Measurements from ENCODE around the gene HERPUD2. TPM values are rescaled to one million over a fixed set of nuclear protein-coding genes. Genes with fewer than 3 reads are reported as not detected.

Gene HERPUD2
- total RNA-seq, 1 donor from 2014 or later: 43.7 TPM

GRCh38 chr7:35702541-35702940 lies 7.6 kb upstream of the HERPUD2 start:
- no peak overlapping the region for H3K9ac ChIP-seq
- H2AFZ ChIP-seq (replicated peaks): no peak overlapping the region
- H3K27me3 ChIP-seq: no peaks in the 10 kb centered on the region
- Mint-ChIP-seq H3K27ac (no peak overlapping the region), H3K4me1 (no peaks in the 10 kb centered on the region), H3K36me3 (no peaks in the 10 kb centered on the region), H3K4me3 (no peak overlapping the region), H3K27me3 (ENCODE audit: insufficient read depth, low read depth) (peaks cover 2% of the 10 kb centered on the region), H3K9me3 (no peaks in the 10 kb centered on the region)
- no peaks in the 10 kb centered on the region for H4K20me1 ChIP-seq (ENCODE audit: low read depth)
- H3K4me1 ChIP-seq: no peaks in the 10 kb centered on the region
- H3K27ac ChIP-seq: no peak overlapping the region
- no peaks in the 10 kb centered on the region for H3K36me3 ChIP-seq
- no peak overlapping the region for H3K4me3 ChIP-seq
- no peaks in the 10 kb centered on the region for H3K9me3 ChIP-seq (ENCODE audit: low read depth)
- H3K79me2 ChIP-seq (ENCODE audit: low read depth): no peaks in the 10 kb centered on the region
- no peak for DNase-seq (ENCODE audit: low spot score)
- no peaks in the 10 kb centered on the region for H3F3A ChIP-seq (ENCODE audit: low read depth)
- TF ChIP-seq CTCF (IDR thresholded peaks at IDR 0.05) (no peak), EZH2phosphoT487 (IDR thresholded peaks at IDR 0.05) (no peak), EZH2 (IDR thresholded peaks at IDR 0.05) (no peak)
- H3K4me2 ChIP-seq: no peak overlapping the region

GRCh38 chr7:35701287-35701900 lies 6.5 kb upstream of the HERPUD2 start:
- Mint-ChIP-seq H3K36me3 (peaks cover 9% of the 10 kb centered on the region), H3K4me3 (no peak overlapping the region), H3K27ac (no peak overlapping the region), H3K9me3 (no peaks in the 10 kb centered on the region), H3K4me1 (peaks cover 3% of the 10 kb centered on the region), H3K27me3 (ENCODE audit: insufficient read depth, low read depth) (peaks cover 2% of the 10 kb centered on the region)
- Histone ChIP-seq H3K27ac (no peak overlapping the region), H3K9me3 (ENCODE audit: low read depth) (no peaks in the 10 kb centered on the region), H3K36me3 (no peaks in the 10 kb centered on the region), H3K27me3 (no peaks in the 10 kb centered on the region), H3K9ac (no peak overlapping the region), H3K4me3 (no peak overlapping the region), H2AFZ (replicated peaks) (no peak overlapping the region), H3K4me2 (no peak overlapping the region), H3K79me2 (ENCODE audit: low read depth) (no peaks in the 10 kb centered on the region), H3F3A (ENCODE audit: low read depth) (no peaks in the 10 kb centered on the region), H4K20me1 (ENCODE audit: low read depth) (no peaks in the 10 kb centered on the region), H3K4me1 (no peaks in the 10 kb centered on the region)
- TF ChIP-seq EZH2 (IDR thresholded peaks at IDR 0.05) (no peak), EZH2phosphoT487 (IDR thresholded peaks at IDR 0.05) (no peak), CTCF (IDR thresholded peaks at IDR 0.05) (no peak)
- no peak for DNase-seq (ENCODE audit: low spot score)

- Histone ChIP-seq H3F3A (ENCODE audit: low read depth) (no peaks in the 10 kb centered on the region), H3K27me3 (no peaks in the 10 kb centered on the region)
- H3K36me3 Mint-ChIP-seq: peaks cover 9% of the 10 kb centered on the region
Observed at GRCh38 chr7:35700865-35701264, 5.9 kb upstream of the HERPUD2 start.

More at GRCh38 chr7:35700865-35701264, 5.9 kb upstream of the HERPUD2 start:
- H3K27me3 Mint-ChIP-seq (ENCODE audit: insufficient read depth, low read depth): peaks cover 2% of the 10 kb centered on the region
- Histone ChIP-seq H4K20me1 (ENCODE audit: low read depth) (no peaks in the 10 kb centered on the region), H3K4me1 (peaks cover 3% of the 10 kb centered on the region), H3K4me3 (no peak overlapping the region), H3K9me3 (ENCODE audit: low read depth) (no peaks in the 10 kb centered on the region), H3K36me3 (no peaks in the 10 kb centered on the region), H3K9ac (no peak overlapping the region), H2AFZ (replicated peaks) (no peak overlapping the region), H3K4me2 (no peak overlapping the region), H3K79me2 (ENCODE audit: low read depth) (peaks cover 3% of the 10 kb centered on the region), H3K27ac (no peak overlapping the region)
- H3K27ac Mint-ChIP-seq: no peak overlapping the region
- H3K4me3 Mint-ChIP-seq: no peak overlapping the region
- H3K4me1 Mint-ChIP-seq: peaks cover 4% of the 10 kb centered on the region
- no peak for TF ChIP-seq EZH2 (IDR thresholded peaks at IDR 0.05)
- TF ChIP-seq CTCF (IDR thresholded peaks at IDR 0.05): no peak
- TF ChIP-seq EZH2phosphoT487 (IDR thresholded peaks at IDR 0.05): no peak
- no peaks in the 10 kb centered on the region for H3K9me3 Mint-ChIP-seq
- no peak for DNase-seq (ENCODE audit: low spot score)

All from neural progenitor cell (in vitro differentiated cells).